HT1080 (cell line): Measurements from ENCODE around the gene P4HA1. TPM values are rescaled to one million over a fixed set of nuclear protein-coding genes. Genes with fewer than 3 reads are reported as not detected.

Experiments
- DNase-seq: peaks from one replicate; pipeline ENCODE4 v3.0.0-alpha.2; 2015; ENCODE audit warnings: low read depth
- small RNA-seq: library from RNA; depleted of rRNA; stranded (forward); fragments of <200 nt; gene quantifications from one replicate; pipeline ENCODE3, GENCODE V24; 2014
- total RNA-seq: library from RNA; depleted of rRNA; stranded (reverse); fragments of >200 nt; shearing (Covaris generic); gene quantifications from 2 replicates; pipeline ENCODE4 v1.2.3, GENCODE V29; 2014; rRNA removed

P4HA1 gene
- total RNA-seq, 1 experiment from 2014 or later: 25.2 TPM

- DNase-seq: no peak
Measured at GRCh38 chr10:72981028-72981881, 115.4 kb downstream of the P4HA1 start.

GRCh38 chr10:72980348-72980747 lies 116.3 kb downstream of the P4HA1 start:
- no peak for DNase-seq

- DNase-seq: no peak
Measured at GRCh38 chr10:72979709-72980108, 117.0 kb downstream of the P4HA1 start.

GRCh38 chr10:72976886-72977285 lies 119.8 kb downstream of the P4HA1 start:
- no peak for DNase-seq

Small RNA genes within 50 kb of the gene (small RNA-seq; reads per million reads assigned to genes)
- gene RF00019 (not detected), gene SNORA11F (0.73 reads per million, percentile 66 among the genes with 10 or more reads in this experiment)

Other genes starting within 250 kb of the P4HA1 start
- gene OIT3, start 203.1 kb downstream of the P4HA1 start, total RNA-seq: not detected in 2 replicates
- gene PLA2G12B, start 142.1 kb downstream of the P4HA1 start, total RNA-seq: not detected in 2 replicates
- gene NUDT13, start 13.6 kb upstream of the P4HA1 start, total RNA-seq: 1.9 and 2.5 TPM in 2 replicates
- 50.9 and 62.1 TPM in 2 replicates for gene ECD, start 71.1 kb upstream of the P4HA1 start, total RNA-seq
- 13.1 and 14.2 TPM in 2 replicates for gene FAM149B1, start 71.3 kb upstream of the P4HA1 start, total RNA-seq
- gene DNAJC9, start 150.4 kb upstream of the P4HA1 start, total RNA-seq: 72.5 and 75.2 TPM in 2 replicates
- gene MRPS16, start 155.8 kb upstream of the P4HA1 start, total RNA-seq: 158 and 166 TPM in 2 replicates